IMR-90 (cell line): Measurements from ENCODE around the gene ELF2.

Source experiments
- BHLHE40 ChIP-seq: fragments of 150-350 bp; IDR thresholded peaks from 2 replicates; pipeline ENCODE4 v1.6.1; 2016; ENCODE audit warnings: mild to moderate bottlenecking, low read depth, low read length
- CTCF ChIP-seq: conservative IDR thresholded peaks from 2 replicates; pipeline ENCODE4 v1.5.1; 2012; ENCODE audit warnings: mild to moderate bottlenecking, low read depth, low read length, improper control_type of control experiment
- ELK1 ChIP-seq: fragments of 150-350 bp; IDR thresholded peaks from 2 replicates; pipeline ENCODE4 v1.6.1; 2016; ENCODE audit warnings: low read depth, mild to moderate bottlenecking, low read length, moderate library complexity, borderline replicate concordance
- FOS ChIP-seq: fragments of 150-350 bp; IDR thresholded peaks from 2 replicates; pipeline ENCODE4 v1.6.1; 2016; ENCODE audit warnings: low read depth, low read length
- MXI1 ChIP-seq: IDR thresholded peaks from 2 replicates; pipeline ENCODE4 v1.6.1; 2012; ENCODE audit warnings: low read depth, mild to moderate bottlenecking, low read length, moderate library complexity, borderline replicate concordance
- NFE2L2 ChIP-seq: fragments of 150-350 bp; IDR thresholded peaks from 2 replicates; pipeline ENCODE4 v1.6.1; 2016; ENCODE audit warnings: low read depth, mild to moderate bottlenecking, low read length
- POLR2A ChIP-seq: IDR thresholded peaks from 2 replicates; pipeline ENCODE4 v1.6.1; 2012; ENCODE audit warnings: mild to moderate bottlenecking, low read depth, low read length
- RAD21 ChIP-seq: IDR thresholded peaks from 2 replicates; pipeline ENCODE4 v1.6.1; 2012; ENCODE audit warnings: low read length, improper control_type of control experiment
- RFX5 ChIP-seq: IDR thresholded peaks from 2 replicates; pipeline ENCODE4 v1.8.0; 2012; ENCODE audit warnings: low read depth, mild to moderate bottlenecking, low read length, moderate library complexity
- SMC3 ChIP-seq: fragments of 150-350 bp; IDR thresholded peaks from 2 replicates; pipeline ENCODE4 v1.6.1; 2016; ENCODE audit warnings: low read depth, mild to moderate bottlenecking, antibody characterized with exemption, low read length, moderate library complexity
- USF2 ChIP-seq: fragments of 150-350 bp; IDR thresholded peaks from 2 replicates; pipeline ENCODE4 v1.6.1; 2017; ENCODE audit warnings: mild to moderate bottlenecking, antibody characterized with exemption, low read length, low read depth

- no peak for TF ChIP-seq RFX5
- no peak for TF ChIP-seq RAD21
- no peak for TF ChIP-seq CTCF
- TF ChIP-seq POLR2A = no peak
- TF ChIP-seq BHLHE40 = no peak
- TF ChIP-seq MXI1 = no peak
- TF ChIP-seq USF2 = no peak
- no peak for TF ChIP-seq ELK1
- no peak for TF ChIP-seq NFE2L2
- TF ChIP-seq FOS = no peak
- no peak for TF ChIP-seq SMC3
These were observed 64.4 kb downstream of the ELF2 start for GRCh38 chr4:139112650-139113049.
